AG09319 (cell line): Measurements from ENCODE around the gene NXPH2.
A peak's percentile ranks its signal among the peaks of the same experiment; 100 is the strongest.

Source experiments
- DNase-seq: peaks from one replicate; pipeline ENCODE4 v3.0.0-alpha.2; 2010; ENCODE audit warnings: low read depth; ENCODE audit errors: extremely low read depth
- TF ChIP-seq, protein P1 (sequence below): IDR thresholded peaks from 2 replicates; pipeline ENCODE4 v1.5.1; 2011; ENCODE audit warnings: low read depth, mild to moderate bottlenecking, inconsistent platforms, low read length, moderate library complexity

Gene NXPH2

GRCh38 chr2:138779781-138780445 is at the start of gene NXPH2:
Gene NXPH2, minus strand, starts transcription at chr2:138780390. Its CDS starts 149 bp downstream, at chr2:138780241.
- no peak for DNase-seq
- TF ChIP-seq, protein P1, sequence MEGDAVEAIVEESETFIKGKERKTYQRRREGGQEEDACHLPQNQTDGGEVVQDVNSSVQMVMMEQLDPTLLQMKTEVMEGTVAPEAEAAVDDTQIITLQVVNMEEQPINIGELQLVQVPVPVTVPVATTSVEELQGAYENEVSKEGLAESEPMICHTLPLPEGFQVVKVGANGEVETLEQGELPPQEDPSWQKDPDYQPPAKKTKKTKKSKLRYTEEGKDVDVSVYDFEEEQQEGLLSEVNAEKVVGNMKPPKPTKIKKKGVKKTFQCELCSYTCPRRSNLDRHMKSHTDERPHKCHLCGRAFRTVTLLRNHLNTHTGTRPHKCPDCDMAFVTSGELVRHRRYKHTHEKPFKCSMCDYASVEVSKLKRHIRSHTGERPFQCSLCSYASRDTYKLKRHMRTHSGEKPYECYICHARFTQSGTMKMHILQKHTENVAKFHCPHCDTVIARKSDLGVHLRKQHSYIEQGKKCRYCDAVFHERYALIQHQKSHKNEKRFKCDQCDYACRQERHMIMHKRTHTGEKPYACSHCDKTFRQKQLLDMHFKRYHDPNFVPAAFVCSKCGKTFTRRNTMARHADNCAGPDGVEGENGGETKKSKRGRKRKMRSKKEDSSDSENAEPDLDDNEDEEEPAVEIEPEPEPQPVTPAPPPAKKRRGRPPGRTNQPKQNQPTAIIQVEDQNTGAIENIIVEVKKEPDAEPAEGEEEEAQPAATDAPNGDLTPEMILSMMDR, result no peak

- TF ChIP-seq, protein P1, result no peak; the same call in 1 of the 2 replicates
- DNase-seq, result no peak
These were observed 49.2 kb upstream of the NXPH2 start for GRCh38 chr2:138829326-138829919.

DNA sequence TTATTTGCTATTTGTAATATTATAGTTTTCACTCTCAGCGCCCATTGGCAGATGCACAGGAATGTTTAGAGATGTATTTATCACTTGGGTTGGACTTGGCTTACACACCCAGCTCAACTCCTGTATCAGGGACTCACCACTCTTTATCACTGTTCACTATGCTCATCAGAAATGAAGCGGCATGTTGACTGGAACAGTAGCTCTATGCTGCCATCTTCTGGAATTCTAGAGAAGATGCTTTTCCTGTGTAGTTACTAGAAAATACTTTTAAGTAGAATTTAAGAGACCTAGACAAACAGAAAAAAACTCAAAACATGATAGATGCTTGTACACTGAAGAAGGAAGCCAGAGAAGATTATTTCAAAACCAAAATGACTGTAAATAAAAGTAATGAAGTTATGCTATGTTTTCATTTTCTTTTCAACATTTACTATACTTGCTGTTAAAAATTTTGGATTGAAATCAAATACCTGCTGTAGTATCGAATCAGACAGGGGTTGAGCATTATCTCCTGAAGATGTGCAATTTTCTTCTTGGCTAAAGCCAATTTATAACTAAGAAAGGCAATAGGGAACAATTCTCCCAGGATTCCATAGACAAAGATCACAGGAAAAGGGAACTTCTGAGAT is 47.4 kb upstream of the NXPH2 start:
- TF ChIP-seq, protein P1, result peak; percentile 74
- peak; percentile 20 for DNase-seq

DNA sequence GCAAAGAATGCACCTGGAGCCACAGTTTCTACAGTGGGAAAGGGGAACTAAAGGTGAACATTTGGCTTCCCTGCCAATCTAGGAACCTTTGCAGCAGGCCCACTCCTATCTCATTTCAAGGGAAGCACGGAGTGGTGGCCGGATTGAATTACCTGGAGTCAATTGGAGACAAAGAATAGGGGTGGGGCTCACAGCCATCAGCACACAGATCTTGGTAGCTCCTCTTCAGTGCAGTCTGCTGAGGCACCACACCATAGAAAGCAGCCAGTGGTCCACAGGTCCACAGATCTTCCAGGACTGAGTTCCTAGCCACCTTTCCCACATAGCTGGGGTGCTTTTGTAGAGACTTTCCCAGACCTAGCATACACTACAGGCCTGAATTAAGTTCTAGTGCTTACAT is 43.5 kb upstream of the NXPH2 start:
- no peak for DNase-seq
- TF ChIP-seq, protein P1, result no peak

GRCh38 chr2:138819964-138820363 is 39.8 kb upstream of the NXPH2 start:
- TF ChIP-seq, protein P1, result no peak
- no peak for DNase-seq

DNA sequence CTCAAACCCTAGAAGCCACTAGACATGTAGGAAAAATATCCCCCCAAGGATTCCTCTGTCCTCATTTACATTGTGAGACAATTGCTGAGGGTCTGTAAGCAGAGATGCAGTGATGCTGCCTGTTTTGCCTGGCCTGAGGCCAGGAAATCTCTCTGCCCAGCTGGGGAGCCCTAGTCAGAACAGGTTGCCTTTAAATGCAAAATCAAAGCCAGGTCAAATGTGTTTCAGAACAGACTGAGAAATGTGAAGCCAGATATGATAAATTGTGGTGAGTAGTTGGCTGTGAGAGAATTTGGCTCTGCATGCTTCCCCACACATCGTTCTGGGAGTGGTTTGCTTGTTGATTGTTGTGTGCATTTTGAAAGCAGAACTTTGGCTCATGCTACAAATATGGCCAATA is 38.4 kb upstream of the NXPH2 start:
- TF ChIP-seq, protein P1, result no peak
- no peak for DNase-seq
